CD4-positive, CD25-positive, alpha-beta regulatory T cell (primary cell): ENCODE data around the gene ELAVL3. TPM values are rescaled to one million over a fixed set of nuclear protein-coding genes. Genes with fewer than 3 reads are reported as not detected.

ENCODE experiments used
- ATAC-seq, 2 donors: fragments of 150-1000 bp; cut with Tn5 transposase; one replicate each; pipeline ENCODE4 v1.10.0; 2021; ENCODE audit warnings: low read depth in 2 of 2, moderate number of reproducible peaks in 2 of 2, moderate library complexity in 1 of 2
- DNase-seq, 3 donors: peaks; one replicate each; pipeline versions ENCODE4 v3.0.0 to v3.0.0-alpha.2; 2012 to 2022; ENCODE audit warnings: mixed read lengths in 1 of 3
- H3K27ac ChIP-seq: one replicate; pipeline ENCODE4 v1.7.0; 2013; ENCODE audit warnings: mild to moderate bottlenecking, low read length; ENCODE audit not compliant: insufficient read depth, poor library complexity, severe bottlenecking
- H3K27me3 ChIP-seq: one replicate; pipeline ENCODE4 v1.7.0; 2013; ENCODE audit warnings: low read length; ENCODE audit not compliant: control insufficient read depth, insufficient read depth
- H3K36me3 ChIP-seq: one replicate; pipeline ENCODE4 v1.7.0; 2013; ENCODE audit warnings: mild to moderate bottlenecking, low read length, moderate library complexity; ENCODE audit not compliant: control insufficient read depth, insufficient read depth
- H3K4me1 ChIP-seq: 2 replicates; pipeline ENCODE4 v1.7.0; 2013; ENCODE audit warnings: mild to moderate bottlenecking, low read length; ENCODE audit not compliant: insufficient read depth, control insufficient read depth, poor library complexity, severe bottlenecking
- H3K4me3 ChIP-seq: one replicate; pipeline ENCODE4 v1.7.0; 2013; ENCODE audit warnings: low read depth, mild to moderate bottlenecking, low read length, moderate library complexity
- H3K9me3 ChIP-seq, 2 experiments: 1 replicate in 1 of 2; 2 replicates in 1 of 2; pipeline ENCODE4 v1.7.0; 2013; ENCODE audit warnings: low read length in 2 of 2, mild to moderate bottlenecking in 1 of 2, moderate library complexity in 1 of 2; ENCODE audit not compliant: control insufficient read depth in 2 of 2
- H3K27ac Mint-ChIP-seq, 3 donors: one replicate each; pipeline ENCODE4 v1.8.0; 2020 to 2022; ENCODE audit warnings: mild to moderate bottlenecking in 3 of 3, mixed read lengths in 3 of 3, moderate library complexity in 2 of 3
- H3K27me3 Mint-ChIP-seq: one replicate; pipeline ENCODE4 v1.8.0; 2022; ENCODE audit warnings: mild to moderate bottlenecking, mixed read lengths
- H3K36me3 Mint-ChIP-seq: one replicate; pipeline ENCODE4 v1.8.0; 2020; ENCODE audit warnings: mixed read lengths
- H3K4me1 Mint-ChIP-seq, 4 donors: one replicate each; pipeline ENCODE4 v1.8.0; 2020 to 2022; ENCODE audit warnings: mixed read lengths in 4 of 4, mild to moderate bottlenecking in 1 of 4
- H3K4me3 Mint-ChIP-seq, 4 donors: one replicate each; pipeline ENCODE4 v1.8.0; 2020 to 2022; ENCODE audit warnings: mild to moderate bottlenecking in 4 of 4, mixed read lengths in 4 of 4, moderate library complexity in 3 of 4
- H3K9me3 Mint-ChIP-seq, 7 donors: one replicate each; pipeline ENCODE4 v1.8.0; 2020 to 2022; ENCODE audit warnings: mixed read lengths in 7 of 7, mild to moderate bottlenecking in 3 of 7, moderate library complexity in 2 of 7
- polyA plus RNA-seq, 4 donors: library from polyadenylated mRNA; unstranded; fragments of 300-500 nt; fragmentation: Illumina TruSeq; gene quantifications; one replicate each; pipeline ENCODE4 v1.2.3, GENCODE V29; 2021
- total RNA-seq: library from RNA; stranded (reverse); gene quantifications from one replicate; pipeline ENCODE4 v1.2.3, GENCODE V29; 2022

Gene ELAVL3
- total RNA-seq: not detected
- polyA plus RNA-seq: not detected

DNA sequence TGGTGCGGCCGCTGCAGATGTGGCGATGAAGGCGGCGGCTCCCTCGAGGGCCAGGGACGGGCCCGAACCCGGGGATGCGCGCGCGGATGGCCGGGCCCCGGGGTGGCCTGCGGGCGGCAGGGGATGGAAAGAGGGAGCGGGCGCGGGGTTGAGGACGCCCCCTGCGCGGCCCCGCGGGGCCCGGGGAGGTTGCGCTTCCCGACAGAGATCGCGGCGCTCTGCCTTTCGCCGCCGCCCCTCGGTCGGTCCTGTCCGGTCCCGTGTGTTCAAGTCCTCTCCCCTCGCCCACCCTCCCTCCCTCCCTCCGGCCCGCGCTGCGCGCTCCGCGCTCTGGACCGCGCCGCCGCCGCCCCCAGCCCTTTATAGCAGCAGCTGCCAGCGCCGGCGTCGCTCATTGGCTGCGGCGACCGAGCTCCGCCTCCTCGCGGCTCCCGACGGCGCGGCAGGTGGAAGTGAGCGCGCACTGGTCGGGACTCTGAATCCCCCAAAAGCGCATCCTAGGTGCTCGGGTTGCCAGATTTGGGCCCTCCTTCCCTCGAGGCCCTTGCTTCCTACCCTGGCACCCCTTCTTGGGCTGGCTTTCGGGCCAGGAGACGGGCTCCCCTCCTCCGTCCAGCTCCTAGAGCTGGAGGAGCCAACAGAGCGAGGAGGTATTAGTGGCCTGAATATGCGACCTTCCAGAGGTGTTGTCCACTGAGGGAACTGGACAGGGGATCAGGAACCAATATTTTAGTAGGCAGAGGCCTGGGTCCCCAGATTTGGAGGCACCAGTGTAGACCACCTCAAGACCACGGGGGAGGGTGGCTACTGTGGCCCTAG, at the start of gene ELAVL3:
ELAVL3 (minus strand) TSS at position 332 of the 819 bp plus-strand sequence. CDS start 438 bp downstream, outside the sequence.
- no peak for ATAC-seq
- Mint-ChIP-seq H3K4me1 (peaks cover 0 to 31% (median 13%) of the 10 kb centered on the region in 4 donors), H3K27me3 (peaks cover 46% of the 10 kb centered on the region)

DNA sequence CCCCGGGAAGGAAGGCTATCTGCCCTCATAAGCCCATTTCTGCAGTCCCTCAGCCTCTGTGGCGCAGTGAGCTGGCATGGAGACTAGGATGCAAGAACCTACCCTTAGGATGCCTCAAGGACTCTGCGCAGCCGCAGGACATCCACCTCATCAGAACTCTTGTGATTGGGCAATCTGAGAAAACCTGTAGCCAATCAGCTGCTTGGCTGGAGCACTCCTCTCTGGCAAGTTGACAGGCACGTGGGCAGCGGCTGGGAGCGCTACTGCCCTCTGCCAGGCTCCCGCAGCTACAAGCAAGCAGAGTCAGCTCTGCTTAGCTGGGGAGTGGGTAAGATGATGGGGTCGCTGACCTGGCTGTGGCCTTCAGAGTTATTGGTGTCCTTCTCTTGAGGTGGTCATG, 49.6 kb upstream of the ELAVL3 start:
- Mint-ChIP-seq H3K27ac (no peak overlapping the region), H3K4me1 (peaks cover 4 to 35% (median 18%) of the 10 kb centered on the region in 4 donors), H3K27me3 (peaks cover 14% of the 10 kb centered on the region), H3K9me3 (peaks cover 0 to 2% (median 0%) of the 10 kb centered on the region in 7 donors), H3K36me3 (peaks cover 4% of the 10 kb centered on the region), H3K4me3 (peak overlapping the region in 2 of 4 donors; percentile 37 to 64)
- Histone ChIP-seq H3K4me1 (peaks cover 10% of the 10 kb centered on the region), H3K9me3 (no peaks in the 10 kb centered on the region), H3K36me3 (peaks cover 3% of the 10 kb centered on the region), H3K4me3 (no peak overlapping the region), H3K27me3 (no peaks in the 10 kb centered on the region), H3K27ac (no peak overlapping the region)
- peak in 1 of 3 donors; percentile 66 for DNase-seq
- ATAC-seq: no peak

More for the DNA sequence above, at the start of gene ELAVL3:
- no peak within 1 kb of the TSS for H3K27ac ChIP-seq
- Mint-ChIP-seq H3K9me3 (peaks cover 0 to 9% (median 0%) of the 10 kb centered on the region in 7 donors), H3K27ac (peak within 1 kb of the TSS in 2 of 3 donors; percentile 36 to 48), H3K4me3 (peak within 1 kb of the TSS; percentile 41 to 92 (median 72)), H3K36me3 (peaks cover 7% of the 10 kb centered on the region)
- no peaks in the 10 kb centered on the region for H3K27me3 ChIP-seq
- no peaks in the 10 kb centered on the region for H3K9me3 ChIP-seq
- H3K36me3 ChIP-seq: no peaks in the 10 kb centered on the region
- H3K4me3 ChIP-seq: no peak within 1 kb of the TSS
- peaks cover 40% of the 10 kb centered on the region for H3K4me1 ChIP-seq
- no peak for DNase-seq

DNA sequence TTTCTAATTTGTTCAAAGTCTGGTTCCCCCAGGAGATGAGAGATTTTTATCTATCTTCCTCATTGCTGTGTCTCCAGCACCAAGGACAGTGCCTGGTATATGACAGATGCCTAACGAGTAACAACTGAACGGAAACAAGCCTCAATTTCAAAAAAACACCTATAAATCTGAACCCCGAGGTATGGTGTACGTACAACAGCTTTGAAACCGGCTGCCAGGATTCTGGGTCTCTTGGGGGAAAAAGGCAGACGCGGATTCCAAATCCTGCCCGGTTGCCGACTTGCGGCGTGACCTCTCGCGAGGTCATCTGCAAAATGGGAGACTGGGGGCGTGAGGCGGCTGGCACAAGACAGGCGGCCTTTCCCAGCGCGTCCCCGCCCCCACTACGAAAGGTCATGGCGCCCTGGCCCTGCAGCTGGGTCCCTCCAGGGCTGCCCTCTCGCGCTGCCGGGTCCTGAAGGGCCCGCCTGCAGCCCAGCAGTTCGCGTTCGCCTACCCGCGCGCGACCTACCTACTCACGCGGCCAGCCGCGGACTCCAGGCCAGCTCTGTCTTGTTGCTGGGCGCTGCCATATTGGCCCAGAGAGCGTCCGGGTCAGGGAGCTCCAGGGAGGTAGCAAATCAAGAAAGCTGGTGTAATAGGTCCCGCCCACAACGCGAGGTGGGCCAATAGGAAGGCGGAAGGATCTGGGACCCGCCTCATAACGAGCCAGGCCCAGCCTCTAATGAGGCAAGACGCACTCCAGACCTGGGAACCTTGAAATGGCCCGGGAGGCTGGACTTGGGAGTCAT, 47.9 kb upstream of the ELAVL3 start, which contains the start of gene ECSIT:
ECSIT (minus strand) TSS at position 584 of the 791 bp plus-strand sequence. CDS start 9,964 bp downstream, outside the sequence.
- Histone ChIP-seq H3K4me3 (peak within 1 kb of the TSS; percentile 93), H3K27me3 (no peaks in the 10 kb centered on the region), H3K27ac (peak within 1 kb of the TSS; percentile 85), H3K36me3 (peaks cover 8% of the 10 kb centered on the region), H3K4me1 (peaks cover 10% of the 10 kb centered on the region), H3K9me3 (no peaks in the 10 kb centered on the region)
- no peaks in the 10 kb centered on the region for H3K9me3 Mint-ChIP-seq
- peak; percentile 85 to 96 (median 91) for DNase-seq
- H3K4me3 Mint-ChIP-seq: peak within 1 kb of the TSS; percentile 87 to 97 (median 95)
- peak; percentile 99 to 100 for ATAC-seq
- peaks cover 4 to 22% (median 14%) of the 10 kb centered on the region in 4 donors for H3K4me1 Mint-ChIP-seq
- peaks cover 4% of the 10 kb centered on the region for H3K36me3 Mint-ChIP-seq
- H3K27ac Mint-ChIP-seq: peak within 1 kb of the TSS; percentile 95 to 96 (median 95)
- H3K27me3 Mint-ChIP-seq: peaks cover 7% of the 10 kb centered on the region

DNA sequence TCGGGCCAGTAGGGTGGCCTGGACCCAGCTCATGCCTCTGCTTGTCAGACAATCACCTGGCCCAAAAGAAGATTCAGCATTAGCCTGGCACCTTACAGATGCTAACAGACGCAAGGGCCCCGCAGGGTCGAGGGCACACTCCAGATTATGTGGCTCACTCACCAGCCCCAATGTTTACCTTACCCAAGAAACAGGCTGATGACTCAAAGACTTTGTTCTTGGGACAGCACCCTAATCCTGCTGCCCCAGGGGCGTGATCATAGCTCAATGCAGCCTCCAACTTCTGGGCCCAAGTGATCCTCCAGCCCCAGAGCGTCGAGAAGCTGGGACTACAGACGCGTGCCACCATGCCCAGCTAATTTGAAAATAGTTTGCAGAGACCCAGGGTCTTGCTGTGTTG, 38.3 kb upstream of the ELAVL3 start:
- Histone ChIP-seq H3K9me3 (no peaks in the 10 kb centered on the region), H3K4me3 (no peak overlapping the region), H3K4me1 (no peaks in the 10 kb centered on the region), H3K27me3 (no peaks in the 10 kb centered on the region), H3K27ac (no peak overlapping the region), H3K36me3 (peaks cover 20% of the 10 kb centered on the region)
- DNase-seq (no peak), ATAC-seq (no peak)
- peaks cover 17% of the 10 kb centered on the region for H3K36me3 Mint-ChIP-seq
- H3K27me3 Mint-ChIP-seq: no peaks in the 10 kb centered on the region
- no peaks in the 10 kb centered on the region for H3K9me3 Mint-ChIP-seq
- H3K27ac Mint-ChIP-seq: no peak overlapping the region
- H3K4me3 Mint-ChIP-seq: no peak overlapping the region
- H3K4me1 Mint-ChIP-seq: peaks cover 0 to 8% (median 7%) of the 10 kb centered on the region in 4 donors

DNA sequence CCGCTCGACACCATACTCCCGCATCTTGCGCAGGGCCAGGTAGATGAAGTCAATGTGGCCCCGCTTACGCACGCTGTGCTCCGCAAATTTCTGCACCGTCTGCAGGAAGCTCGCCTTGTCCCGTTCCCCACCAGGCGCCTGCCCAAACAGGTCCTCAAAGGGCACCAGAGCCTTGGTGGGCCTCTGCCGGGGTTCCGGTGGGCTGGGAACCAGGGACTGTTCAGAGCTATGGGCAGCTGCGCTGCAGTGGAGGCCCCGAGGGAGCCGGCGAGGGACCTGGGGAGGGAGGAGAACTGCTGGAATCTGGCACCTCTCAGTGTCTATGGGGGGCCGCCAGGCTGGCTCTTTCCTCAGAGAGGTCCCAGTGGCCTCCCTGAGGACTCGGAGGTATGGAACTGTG, 33.1 kb upstream of the ELAVL3 start:
- H3K36me3 Mint-ChIP-seq: peaks cover 15% of the 10 kb centered on the region
- no peak for ATAC-seq
- peak overlapping the region in 1 of 3 donors; percentile 83 for H3K27ac Mint-ChIP-seq
- no peaks in the 10 kb centered on the region for H3K9me3 Mint-ChIP-seq
- peaks cover 0 to 3% (median under 1%) of the 10 kb centered on the region in 4 donors for H3K4me1 Mint-ChIP-seq
- H3K36me3 ChIP-seq: peaks cover 22% of the 10 kb centered on the region
- no peak overlapping the region for H3K4me3 ChIP-seq
- H3K27ac ChIP-seq: no peak overlapping the region
- no peaks in the 10 kb centered on the region for H3K27me3 ChIP-seq
- no peak for DNase-seq
- no peak overlapping the region for H3K4me3 Mint-ChIP-seq
- no peaks in the 10 kb centered on the region for H3K9me3 ChIP-seq
- no peaks in the 10 kb centered on the region for H3K4me1 ChIP-seq
- no peaks in the 10 kb centered on the region for H3K27me3 Mint-ChIP-seq

DNA sequence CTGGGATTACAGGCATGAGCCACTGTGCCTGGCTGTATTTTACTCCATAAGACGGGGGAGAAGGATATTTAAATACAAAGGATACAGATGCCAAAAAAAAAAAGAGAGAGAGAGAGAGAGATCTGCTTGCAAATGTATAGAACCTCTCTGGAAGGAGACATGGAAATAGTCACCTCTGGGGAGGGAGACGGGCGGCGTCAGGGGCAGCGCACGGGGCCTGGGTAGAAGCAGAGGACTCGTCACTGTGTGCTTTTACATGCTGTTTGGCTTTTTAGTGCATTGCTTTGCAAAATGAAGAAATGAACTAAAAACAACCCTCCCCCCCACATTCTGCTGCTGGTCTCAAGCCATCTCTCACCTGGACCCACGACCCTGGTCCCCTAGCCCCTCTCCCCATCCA, 29.6 kb upstream of the ELAVL3 start:
- Histone ChIP-seq H3K36me3 (peaks cover 16% of the 10 kb centered on the region), H3K27me3 (no peaks in the 10 kb centered on the region), H3K4me1 (peaks cover 8% of the 10 kb centered on the region), H3K27ac (no peak overlapping the region), H3K9me3 (no peaks in the 10 kb centered on the region), H3K4me3 (no peak overlapping the region)
- Mint-ChIP-seq H3K27ac (no peak overlapping the region), H3K4me3 (no peak overlapping the region), H3K36me3 (peaks cover 11% of the 10 kb centered on the region), H3K4me1 (peaks cover 0 to 6% (median 3%) of the 10 kb centered on the region in 4 donors), H3K9me3 (no peaks in the 10 kb centered on the region), H3K27me3 (peaks cover 5% of the 10 kb centered on the region)
- no peak for DNase-seq
- ATAC-seq: no peak

DNA sequence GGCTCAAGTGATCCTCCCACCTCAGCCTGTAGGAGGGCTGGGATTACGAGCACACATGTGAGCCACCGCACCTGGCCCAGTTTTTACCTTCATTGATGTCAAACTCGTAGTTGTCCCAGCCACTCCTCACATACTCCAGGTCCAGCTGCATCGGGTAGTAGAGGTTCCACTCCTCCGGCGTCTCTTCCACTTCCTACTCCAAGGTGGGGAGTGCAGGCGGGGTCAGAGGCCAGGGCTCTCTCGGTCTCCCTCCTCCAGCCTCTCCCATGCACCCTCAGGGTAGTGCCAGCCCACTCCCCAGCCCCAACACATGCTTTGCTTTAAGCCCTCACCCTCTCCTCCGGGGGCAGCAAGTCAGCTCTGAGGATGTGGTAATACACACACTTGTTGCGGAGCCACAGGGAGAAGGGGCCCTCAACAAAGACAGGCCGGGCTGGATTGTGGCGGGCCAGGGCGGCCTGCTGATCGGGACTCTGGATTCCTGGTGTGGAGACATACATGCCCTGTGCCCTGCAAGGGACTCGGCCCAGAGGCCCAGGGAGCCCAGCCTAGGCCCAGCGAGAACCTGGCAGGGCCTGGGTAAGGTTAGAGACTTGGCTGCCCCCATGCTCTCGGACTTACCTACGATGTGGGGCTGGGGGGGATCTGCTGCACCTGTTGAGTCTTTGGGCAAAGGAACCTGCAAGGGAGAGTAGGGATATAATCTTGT, 26.7 kb upstream of the ELAVL3 start:
- Mint-ChIP-seq H3K27me3 (peaks cover 5% of the 10 kb centered on the region), H3K36me3 (peaks cover 11% of the 10 kb centered on the region)
- no peak overlapping the region for H3K27ac ChIP-seq

More for the DNA sequence above, 26.7 kb upstream of the ELAVL3 start:
- Histone ChIP-seq H3K9me3 (no peaks in the 10 kb centered on the region), H3K36me3 (peaks cover 9% of the 10 kb centered on the region), H3K4me3 (no peak overlapping the region), H3K4me1 (peaks cover 16% of the 10 kb centered on the region), H3K27me3 (no peaks in the 10 kb centered on the region)
- Mint-ChIP-seq H3K4me3 (peak overlapping the region; percentile 39 to 89 (median 58)), H3K27ac (peak overlapping the region in 1 of 3 donors; percentile 38), H3K9me3 (no peaks in the 10 kb centered on the region), H3K4me1 (peaks cover 3 to 23% (median 15%) of the 10 kb centered on the region in 4 donors)
- ATAC-seq (no peak), DNase-seq (no peak)
